SH-SY5Y (cell line): ENCODE results near the gene RNF149.

Source experiments
- GATA2 ChIP-seq: IDR thresholded peaks from 2 replicates; pipeline ENCODE4 v1.6.1; 2011; ENCODE audit warnings: mild to moderate bottlenecking, low read depth, low read length
- GATA3 ChIP-seq: IDR thresholded peaks from 2 replicates; pipeline ENCODE4 v1.6.1; 2011; ENCODE audit warnings: low read depth, mild to moderate bottlenecking, low read length, moderate library complexity

DNA sequence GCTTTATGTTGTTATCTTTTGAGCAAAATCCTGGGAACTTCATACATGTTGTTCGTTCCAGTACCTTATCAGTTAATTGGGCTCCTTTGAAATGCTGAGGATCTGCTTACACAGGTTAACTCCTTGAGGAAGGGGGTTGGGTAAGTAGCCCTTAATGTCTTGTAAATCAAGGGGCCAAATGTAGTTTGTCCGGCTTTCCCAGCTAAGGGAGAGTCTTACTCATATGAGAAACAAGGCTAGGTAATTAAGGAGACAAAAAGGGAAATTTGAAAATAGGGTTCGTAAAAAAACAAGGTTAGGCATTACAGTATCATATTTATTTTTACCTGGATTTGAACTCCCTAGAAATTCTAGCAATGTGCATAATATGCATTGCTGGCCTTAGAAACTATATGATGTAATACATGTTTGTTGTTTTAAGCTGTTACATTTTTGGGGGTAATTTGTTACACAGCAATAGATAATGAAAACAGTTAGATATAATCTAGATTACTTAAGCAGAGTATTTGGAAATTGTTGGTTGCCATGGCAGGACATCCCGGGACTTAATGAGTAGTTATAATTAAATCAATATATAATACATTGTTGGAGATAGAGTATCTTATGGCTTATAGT lies 30.9 kb upstream of the RNF149 start:
- no peak for TF ChIP-seq GATA3
- no peak for TF ChIP-seq GATA2
